ENCODE results near the gene CACNA1D. TPM values are rescaled to one million over a fixed set of nuclear protein-coding genes. Genes with fewer than 3 reads are reported as not detected.

CACNA1D gene
- total and polyA plus RNA-seq, 2 experiments from 2014 or later, result 5.2 to 27.8 TPM

DNA sequence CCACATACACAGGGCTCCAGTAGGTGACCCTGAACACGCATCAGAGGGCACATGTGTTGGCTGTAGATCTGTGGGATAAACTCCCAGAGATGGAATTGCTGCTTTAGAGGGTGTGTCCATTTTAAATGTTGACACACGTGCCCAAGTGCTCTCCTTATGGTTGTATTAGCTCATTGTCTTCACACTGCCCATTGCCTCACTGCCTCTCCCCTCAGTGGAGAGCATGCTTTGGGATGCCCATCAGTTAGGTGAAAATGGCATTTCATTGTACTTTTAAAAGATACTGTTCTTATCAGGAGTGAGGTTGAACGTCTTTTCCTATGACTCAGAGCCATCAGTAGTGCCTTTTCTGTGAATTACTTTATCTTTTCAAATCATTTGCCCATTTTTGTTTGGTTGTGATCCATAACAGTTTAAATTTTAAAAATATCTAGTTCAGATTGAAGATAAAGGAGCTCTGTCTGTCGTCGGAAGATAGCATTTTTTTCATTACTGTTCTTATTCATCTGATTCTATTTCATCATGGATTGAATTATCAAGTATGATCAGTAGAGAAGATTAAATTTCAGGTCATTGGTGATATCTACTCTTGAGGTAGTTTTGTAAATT is 231.1 kb downstream of the CACNA1D start:
- H3K4me1 ChIP-seq (ENCODE audit: insufficient read depth), result peaks cover 6% of the 10 kb centered on the region
- H2AFZ ChIP-seq, result no peak overlapping the region
- H3K4me3 ChIP-seq, result no peak overlapping the region
- DNase-seq (ENCODE audit: low spot score), result no peak
- no peak overlapping the region for H3K4me2 ChIP-seq
- H4K20me1 ChIP-seq (ENCODE audit: insufficient read depth, poor library complexity, severe bottlenecking), result no peaks in the 10 kb centered on the region
- no peaks in the 10 kb centered on the region for H3K9me3 ChIP-seq (ENCODE audit: low read depth)
- H3K27me3 ChIP-seq, result peaks cover 6% of the 10 kb centered on the region
- 76% methylated on average over 5 of the region's 5 CpGs for WGBS (ENCODE audit: low lambda C conversion rate, missing lambda C conversion rate)
- H3K9me2 ChIP-seq (replicated peaks; ENCODE audit: insufficient read depth), result no peaks in the 10 kb centered on the region
- no peak overlapping the region for H3K27ac ChIP-seq
- TF ChIP-seq EZH2 (IDR thresholded peaks at IDR 0.05; ENCODE audit: borderline replicate concordance), result no peak
- no peak for TF ChIP-seq EZH2phosphoT487 (IDR thresholded peaks at IDR 0.05; ENCODE audit: low read depth, severe bottlenecking, unreplicated experiment)
- TF ChIP-seq, protein P1, sequence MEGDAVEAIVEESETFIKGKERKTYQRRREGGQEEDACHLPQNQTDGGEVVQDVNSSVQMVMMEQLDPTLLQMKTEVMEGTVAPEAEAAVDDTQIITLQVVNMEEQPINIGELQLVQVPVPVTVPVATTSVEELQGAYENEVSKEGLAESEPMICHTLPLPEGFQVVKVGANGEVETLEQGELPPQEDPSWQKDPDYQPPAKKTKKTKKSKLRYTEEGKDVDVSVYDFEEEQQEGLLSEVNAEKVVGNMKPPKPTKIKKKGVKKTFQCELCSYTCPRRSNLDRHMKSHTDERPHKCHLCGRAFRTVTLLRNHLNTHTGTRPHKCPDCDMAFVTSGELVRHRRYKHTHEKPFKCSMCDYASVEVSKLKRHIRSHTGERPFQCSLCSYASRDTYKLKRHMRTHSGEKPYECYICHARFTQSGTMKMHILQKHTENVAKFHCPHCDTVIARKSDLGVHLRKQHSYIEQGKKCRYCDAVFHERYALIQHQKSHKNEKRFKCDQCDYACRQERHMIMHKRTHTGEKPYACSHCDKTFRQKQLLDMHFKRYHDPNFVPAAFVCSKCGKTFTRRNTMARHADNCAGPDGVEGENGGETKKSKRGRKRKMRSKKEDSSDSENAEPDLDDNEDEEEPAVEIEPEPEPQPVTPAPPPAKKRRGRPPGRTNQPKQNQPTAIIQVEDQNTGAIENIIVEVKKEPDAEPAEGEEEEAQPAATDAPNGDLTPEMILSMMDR (IDR thresholded peaks at IDR 0.05; ENCODE audit: poor library complexity), result no peak
- no peaks in the 10 kb centered on the region for H3K36me3 ChIP-seq (replicated peaks; ENCODE audit: insufficient read depth, low read depth)
- no peaks in the 10 kb centered on the region for H3K79me2 ChIP-seq

DNA sequence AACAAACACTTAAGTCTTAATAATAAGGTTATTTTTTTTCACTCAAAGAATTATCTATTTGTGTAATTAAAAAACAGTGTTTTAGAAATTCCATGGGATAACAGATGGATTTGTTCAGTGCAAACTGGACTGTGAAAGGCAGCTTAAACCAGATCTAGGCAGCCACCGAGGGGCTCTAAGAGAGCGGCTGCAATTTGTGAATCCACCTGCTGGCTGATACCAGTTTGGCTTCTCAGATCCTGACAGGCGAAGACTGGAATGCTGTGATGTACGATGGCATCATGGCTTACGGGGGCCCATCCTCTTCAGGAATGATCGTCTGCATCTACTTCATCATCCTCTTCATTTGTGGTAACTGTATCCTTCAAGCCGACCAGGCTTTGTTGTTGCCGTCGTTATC is 232.2 kb downstream of the CACNA1D start:
- H2AFZ ChIP-seq, result no peak overlapping the region
- no peaks in the 10 kb centered on the region for H4K20me1 ChIP-seq (ENCODE audit: insufficient read depth, poor library complexity, severe bottlenecking)
- no peaks in the 10 kb centered on the region for H3K36me3 ChIP-seq (replicated peaks; ENCODE audit: insufficient read depth, low read depth)
- no peak for DNase-seq (ENCODE audit: low spot score)
- H3K27me3 ChIP-seq, result peaks cover 6% of the 10 kb centered on the region
- H3K4me1 ChIP-seq (ENCODE audit: insufficient read depth), result peaks cover 6% of the 10 kb centered on the region
- TF ChIP-seq, protein P1 (IDR thresholded peaks at IDR 0.05; ENCODE audit: poor library complexity), result no peak
- TF ChIP-seq EZH2 (IDR thresholded peaks at IDR 0.05; ENCODE audit: borderline replicate concordance), result no peak
- TF ChIP-seq EZH2phosphoT487 (IDR thresholded peaks at IDR 0.05; ENCODE audit: low read depth, severe bottlenecking, unreplicated experiment), result no peak
- no peak overlapping the region for H3K4me3 ChIP-seq
- H3K27ac ChIP-seq, result no peak overlapping the region
- H3K9me3 ChIP-seq (ENCODE audit: low read depth), result no peaks in the 10 kb centered on the region
- no peaks in the 10 kb centered on the region for H3K79me2 ChIP-seq
- 80% methylated on average over 9 of the region's 9 CpGs for WGBS (ENCODE audit: low lambda C conversion rate, missing lambda C conversion rate)
- H3K9me2 ChIP-seq (replicated peaks; ENCODE audit: insufficient read depth), result no peaks in the 10 kb centered on the region
- H3K4me2 ChIP-seq, result no peak overlapping the region

DNA sequence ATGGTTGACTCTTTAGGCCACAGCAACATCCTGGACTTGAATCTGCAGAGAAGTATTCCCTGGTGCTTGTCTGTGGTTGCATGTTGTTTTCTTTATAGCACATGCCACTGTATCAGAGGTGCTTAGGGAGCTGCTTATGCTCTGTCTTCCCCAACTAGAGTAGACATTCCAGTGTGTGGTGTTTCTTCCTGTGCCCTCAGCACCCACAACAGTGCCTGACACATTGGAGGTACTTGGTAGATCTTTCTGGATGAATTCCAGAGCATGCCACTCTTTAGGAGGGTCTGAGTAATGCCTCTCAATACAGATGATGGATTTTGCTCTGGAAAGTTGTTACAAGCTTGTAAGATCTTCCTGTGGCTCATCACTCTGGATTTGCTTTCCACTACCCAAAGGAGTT is 234.2 kb downstream of the CACNA1D start:
- DNase-seq (ENCODE audit: low spot score), result no peak
- Histone ChIP-seq H3K4me1 (ENCODE audit: insufficient read depth) (peaks cover 6% of the 10 kb centered on the region), H3K27me3 (peaks cover 6% of the 10 kb centered on the region), H3K27ac (peak overlapping the region; percentile 17), H3K9me2 (replicated peaks; ENCODE audit: insufficient read depth) (no peaks in the 10 kb centered on the region), H2AFZ (no peak overlapping the region), H4K20me1 (ENCODE audit: insufficient read depth, poor library complexity, severe bottlenecking) (no peaks in the 10 kb centered on the region), H3K36me3 (replicated peaks; ENCODE audit: insufficient read depth, low read depth) (no peaks in the 10 kb centered on the region), H3K4me3 (no peak overlapping the region), H3K79me2 (no peaks in the 10 kb centered on the region), H3K4me2 (no peak overlapping the region), H3K9me3 (ENCODE audit: low read depth) (no peaks in the 10 kb centered on the region)
- TF ChIP-seq EZH2 (IDR thresholded peaks at IDR 0.05; ENCODE audit: borderline replicate concordance), result no peak
- TF ChIP-seq, protein P1 (IDR thresholded peaks at IDR 0.05; ENCODE audit: poor library complexity), result no peak
- no peak for TF ChIP-seq EZH2phosphoT487 (IDR thresholded peaks at IDR 0.05; ENCODE audit: low read depth, severe bottlenecking, unreplicated experiment)
